HL-60/S4 treated with phorbol 12-myristate 13-acetate at 8.2 ng/mL for 4 days and 3 days (cell line): ENCODE results near the gene INSL4.

ENCODE experiments used
- in situ Hi-C: fragments of 300-500 bp; cut with MboI; formaldehyde crosslinking; loops from 2 replicates; pipeline ENCODE4 v1.15.0; 2022; ENCODE audit warnings: low sequenced_read_pairs

INSL4 gene

DNA sequence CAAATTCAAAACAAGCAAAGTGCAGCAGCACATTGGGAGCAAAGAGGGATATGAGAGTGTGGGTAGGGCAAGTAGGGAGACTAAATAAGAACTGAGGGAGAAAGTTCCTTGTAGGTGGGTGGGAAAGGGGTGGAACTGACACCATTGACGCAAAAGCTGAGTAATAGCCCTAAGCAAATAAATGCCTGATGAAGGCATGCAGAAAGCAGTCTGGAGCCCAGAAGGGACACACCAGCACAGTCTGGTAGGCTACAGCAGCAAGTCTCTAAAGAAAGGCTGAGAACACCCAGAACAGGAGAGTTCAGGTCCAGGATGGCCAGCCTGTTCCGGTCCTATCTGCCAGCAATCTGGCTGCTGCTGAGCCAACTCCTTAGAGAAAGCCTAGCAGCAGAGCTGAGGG is at the start of gene INSL4:
INSL4 (plus strand) TSS at position 208 of the 400 bp plus-strand sequence; CDS start at position 313, 105 bp downstream.
- in situ Hi-C loops = no loop called here

- in situ Hi-C loops = loop anchor here (25.0 kb wide), 1 partner anchor 403 kb away; no protein-coding TSS in a partner anchor
Observed at GRCh38 chr9:5184776-5185175, 46.4 kb upstream of the INSL4 start.

GRCh38 chr9:5185220-5185840 is 45.9 kb upstream of the INSL4 start, which contains the start of gene INSL6:
INSL6 (minus strand) TSS chr9:5185639; CDS start chr9:5185602, 37 bp downstream.
- in situ Hi-C loops = loop anchor here (25.0 kb wide), 1 partner anchor 402 kb away; no protein-coding TSS in a partner anchor

DNA sequence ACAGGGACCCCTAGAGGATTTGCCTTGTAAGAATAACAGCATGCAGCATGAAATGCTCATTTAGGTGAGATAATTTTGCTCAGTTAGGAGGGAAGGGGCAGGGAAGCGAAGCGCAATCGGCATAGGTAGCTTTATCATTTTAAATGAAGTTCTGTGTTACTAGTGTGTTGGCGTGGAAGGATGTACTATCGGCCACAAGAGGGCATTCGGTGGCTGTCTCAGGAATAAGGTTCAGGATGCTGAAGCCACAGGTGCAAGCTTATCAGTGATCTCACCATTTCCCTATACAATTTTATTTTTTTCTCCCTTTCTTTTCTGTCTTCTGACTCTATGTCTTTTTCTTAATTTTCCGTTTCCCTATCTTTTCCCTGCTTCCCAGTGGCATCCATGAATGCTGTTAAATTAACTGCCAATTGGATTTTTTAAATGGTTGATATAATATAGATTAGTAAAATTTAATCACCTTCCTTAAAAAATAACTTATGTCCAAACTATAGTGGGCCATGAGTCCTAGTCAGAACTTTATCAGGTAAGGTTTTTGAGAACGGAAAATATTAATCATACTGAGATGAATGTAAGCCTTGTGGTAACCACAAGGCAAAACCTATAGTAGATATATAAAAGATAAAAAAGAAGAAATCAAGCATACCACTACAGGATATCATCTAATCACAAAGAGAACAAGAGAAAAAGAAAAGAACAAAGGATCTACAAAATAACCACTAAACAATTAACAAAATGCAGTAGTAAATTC is 44.6 kb upstream of the INSL4 start:
- in situ Hi-C loops = loop anchor here (25.0 kb wide), 1 partner anchor 401 kb away; no protein-coding TSS in a partner anchor

DNA sequence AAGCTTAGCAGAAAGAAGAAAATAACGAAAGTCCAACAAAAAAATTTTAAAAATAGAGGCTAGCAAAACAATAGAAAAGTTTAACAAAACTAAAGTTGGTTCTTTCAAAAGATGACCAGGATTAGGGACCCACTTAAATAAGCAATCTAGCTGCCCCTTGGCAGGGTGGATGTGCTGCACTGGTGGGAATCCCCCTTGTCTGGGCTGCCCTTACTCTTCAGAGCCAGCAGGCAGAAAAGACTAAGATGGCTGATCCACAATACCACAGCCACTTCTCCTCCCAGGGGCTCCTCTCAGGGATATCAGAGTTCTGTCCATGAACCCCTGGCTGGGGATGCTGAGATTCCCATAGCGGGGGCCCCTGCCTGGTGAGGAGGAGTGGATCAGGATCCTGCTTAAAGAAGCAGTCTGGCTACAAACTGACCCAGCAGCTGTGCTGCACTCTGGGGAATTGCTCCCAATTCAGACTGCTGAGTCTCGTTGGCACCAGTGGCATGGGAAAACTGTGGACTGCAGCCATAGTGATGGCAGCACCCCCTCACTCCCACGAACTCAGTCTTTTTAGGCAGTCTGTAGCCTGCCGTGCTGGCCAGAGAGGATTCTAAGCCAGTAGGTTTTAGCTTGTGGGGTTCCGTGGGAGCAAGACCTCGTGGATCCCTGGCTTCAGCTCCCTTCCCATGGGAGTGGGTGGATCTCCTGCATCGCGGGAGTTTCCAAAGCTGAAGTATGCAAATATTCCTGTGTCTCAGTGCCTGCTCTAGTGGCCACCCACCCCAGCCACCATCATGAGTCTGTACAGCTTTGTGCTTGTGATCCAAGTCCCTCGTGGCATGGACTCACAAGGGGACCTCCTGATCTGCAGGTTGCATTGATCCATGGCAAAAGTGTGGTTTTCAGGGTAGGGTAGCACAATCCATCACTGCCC is 42.9 kb upstream of the INSL4 start:
- in situ Hi-C loops = loop anchor here (25.0 kb wide), 1 partner anchor 399 kb away; no protein-coding TSS in a partner anchor

DNA sequence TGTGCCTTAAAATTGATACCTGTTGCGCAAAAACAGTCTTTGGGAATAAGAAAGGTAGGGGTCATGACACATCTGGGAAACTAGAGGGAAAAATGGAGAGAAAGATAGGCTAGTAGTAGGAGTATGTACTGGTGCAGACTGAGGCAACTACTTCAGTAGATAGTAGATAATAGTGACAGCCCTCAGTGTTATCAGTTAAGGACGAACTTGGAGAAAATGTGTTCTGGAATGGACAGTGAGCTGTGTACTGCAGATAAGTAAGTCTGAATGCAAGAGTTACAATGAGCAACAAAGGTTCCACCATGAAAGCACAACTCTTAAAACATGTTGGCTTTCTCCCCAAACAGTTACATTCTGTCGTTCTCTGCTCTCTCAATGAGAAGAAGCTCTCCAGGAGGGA is 39.2 kb upstream of the INSL4 start:
- in situ Hi-C loops = loop anchor here (25.0 kb wide), 1 partner anchor 395 kb away; no protein-coding TSS in a partner anchor

GRCh38 chr9:5193345-5193744 is 37.9 kb upstream of the INSL4 start:
- in situ Hi-C loops = loop anchor here (25.0 kb wide), 1 partner anchor 394 kb away; no protein-coding TSS in a partner anchor

- in situ Hi-C loops = loop anchor here (25.0 kb wide), 1 partner anchor 392 kb away; no protein-coding TSS in a partner anchor
Observed at GRCh38 chr9:5195463-5195862, 35.8 kb upstream of the INSL4 start.

DNA sequence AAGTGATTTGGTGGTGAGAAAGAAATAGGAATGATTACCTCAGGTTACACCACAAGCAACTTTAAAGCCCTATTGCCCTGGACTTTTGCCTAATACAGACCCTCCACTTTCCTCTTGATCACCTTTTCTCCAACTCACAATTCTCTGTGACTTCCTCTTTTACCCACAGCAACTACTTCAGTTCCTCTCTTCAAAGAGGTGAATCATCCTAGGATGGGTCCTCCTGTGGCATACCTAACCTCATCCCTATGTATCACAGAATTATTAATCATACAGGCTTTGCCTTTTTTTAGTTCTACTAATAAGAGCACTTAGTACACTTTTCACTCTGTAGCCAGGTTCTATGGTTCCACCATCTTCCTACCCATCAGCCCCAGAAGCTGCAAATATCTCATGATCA is 26.1 kb upstream of the INSL4 start:
- in situ Hi-C loops = no loop called here

GRCh38 chr9:5230554-5230953 is 665 bp upstream of the INSL4 start:
- in situ Hi-C loops = no loop called here

- in situ Hi-C loops = no loop called here
Observed at GRCh38 chr9:5263351-5264218, 32.4 kb downstream of the INSL4 start.

DNA sequence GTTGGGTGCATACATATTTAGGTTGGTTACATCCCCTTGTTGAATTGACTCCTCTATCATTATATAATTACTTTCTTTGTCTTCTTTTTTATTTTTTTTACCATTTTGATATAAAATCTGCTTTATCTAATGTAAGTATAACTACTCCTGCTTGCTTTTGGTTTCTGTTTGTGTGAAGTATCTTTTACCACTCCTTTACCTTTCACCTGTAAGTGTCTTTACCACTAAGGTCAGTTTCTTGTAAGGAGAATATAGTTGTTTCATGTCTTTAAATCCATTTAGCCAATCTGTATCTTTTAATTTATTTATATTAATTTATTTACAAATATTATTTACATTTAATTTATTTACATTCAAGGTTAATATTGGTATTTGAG is 33.0 kb downstream of the INSL4 start:
- in situ Hi-C loops = no loop called here

GRCh38 chr9:5265939-5266338 is 34.7 kb downstream of the INSL4 start:
- in situ Hi-C loops = no loop called here

DNA sequence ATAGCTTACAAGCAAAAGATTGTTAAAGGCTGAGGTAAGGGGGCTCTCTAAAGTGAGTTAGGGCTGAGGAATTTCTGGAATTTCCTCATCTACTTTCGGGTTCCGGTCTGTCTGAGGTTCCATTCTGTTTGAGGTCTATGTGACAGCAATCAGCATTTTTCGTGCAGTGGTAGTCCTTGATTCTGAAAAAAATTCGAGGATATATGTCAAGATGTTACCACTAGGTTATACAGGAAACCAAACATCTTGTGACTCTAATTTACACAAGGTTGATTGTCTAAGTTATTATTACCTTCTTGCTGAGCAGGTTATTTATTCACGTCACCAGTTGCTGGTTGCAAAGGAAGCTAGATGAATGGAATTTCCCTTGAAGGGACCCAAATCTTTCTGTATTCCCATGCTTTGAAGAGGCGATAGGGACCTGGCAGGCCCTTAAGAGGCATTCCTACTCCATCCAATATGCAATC is 38.1 kb downstream of the INSL4 start:
- in situ Hi-C loops = no loop called here

DNA sequence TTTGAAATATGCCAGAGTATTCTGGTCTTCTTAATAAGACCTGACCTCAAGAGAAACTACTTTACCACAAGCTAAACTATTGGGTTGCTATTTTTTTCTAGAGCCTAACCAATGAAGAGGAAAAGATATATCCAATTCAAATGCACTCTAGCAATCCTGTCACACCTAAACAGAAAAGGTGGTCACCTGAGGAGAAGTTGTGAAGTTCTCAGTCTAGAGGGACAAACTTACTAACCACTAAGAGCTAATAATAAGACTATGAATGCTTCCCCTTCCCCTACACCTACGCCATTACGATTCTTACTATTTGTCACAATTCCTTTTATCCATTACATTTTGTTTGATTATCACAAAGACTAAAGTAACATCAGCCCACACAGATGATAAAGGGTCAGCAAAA is 43.6 kb downstream of the INSL4 start:
- in situ Hi-C loops = no loop called here

GRCh38 chr9:5278486-5278885 is 47.3 kb downstream of the INSL4 start:
- in situ Hi-C loops = no loop called here
